HG02763 (cell line): ENCODE measurements around the gene CEP57L1.
"Not testable (repeated sequence)": the region's sequence is repeated elsewhere in the genome, so short reads cannot be mapped to it uniquely, and the experiment has no call there.

Experiments used
- ATAC-seq: cut with Tn5 transposase; IDR thresholded peaks from one replicate; pipeline ENCODE4 v1.9.1; 2021; ENCODE audit warnings: mild to moderate bottlenecking, moderate library complexity; ENCODE audit not compliant: unreplicated experiment

The CEP57L1 gene

DNA sequence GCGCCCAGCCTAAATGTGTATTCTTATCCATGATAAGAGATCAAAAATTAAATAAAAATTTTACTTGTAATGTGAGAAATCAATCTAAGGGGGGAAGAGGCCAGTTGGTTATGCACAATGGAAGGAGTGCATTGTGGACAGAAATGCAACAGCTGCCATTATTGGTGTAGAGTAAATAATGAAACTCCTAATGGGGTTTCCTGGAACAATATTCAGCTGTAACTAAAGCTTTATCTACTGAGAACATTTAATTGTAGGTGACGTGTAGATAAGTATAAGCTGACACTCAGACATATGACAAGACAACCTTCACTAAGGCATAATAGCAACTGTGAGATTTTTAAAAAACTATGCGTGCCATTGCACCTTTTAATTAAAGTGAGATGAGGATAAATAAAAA lies 71.4 kb downstream of the CEP57L1 start:
- ATAC-seq, result no peak

DNA sequence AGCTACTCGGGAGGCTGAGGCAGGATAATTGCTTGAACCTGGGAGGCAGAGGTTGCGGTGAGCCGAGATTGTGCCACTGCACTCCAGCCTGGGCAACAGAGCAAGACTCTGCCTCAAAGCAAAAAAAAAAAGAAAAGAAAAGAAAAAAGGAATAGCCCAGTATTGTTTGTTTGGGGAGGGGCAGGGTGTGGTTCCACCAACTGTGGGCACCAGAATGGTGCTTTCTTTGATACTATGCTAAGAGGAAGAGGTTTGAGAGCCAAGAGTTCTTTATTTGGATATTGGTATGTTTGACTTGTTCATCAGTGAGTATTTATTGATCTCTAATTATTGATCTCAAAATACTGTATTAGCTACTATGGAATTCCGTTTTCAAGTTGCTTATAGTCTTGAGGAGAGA lies 72.3 kb downstream of the CEP57L1 start:
- no peak for ATAC-seq

DNA sequence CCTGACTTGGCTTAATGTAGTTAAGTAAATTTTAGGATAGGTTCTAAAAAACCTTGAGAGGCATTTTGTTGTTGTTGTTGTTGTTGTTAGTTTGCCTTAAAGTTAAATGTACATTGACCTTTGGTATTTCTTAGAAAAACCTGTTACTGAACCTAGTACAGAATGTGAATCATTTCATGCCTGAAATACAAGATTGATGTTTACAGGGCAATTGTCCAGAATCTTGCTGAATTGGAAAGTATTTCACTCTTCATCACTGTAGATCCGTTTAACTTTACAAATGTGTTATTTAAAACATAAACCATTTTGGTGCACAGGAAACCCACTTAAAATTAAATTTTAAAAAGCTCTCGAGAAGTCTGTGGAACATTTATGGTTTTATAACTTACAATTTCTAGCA lies 75.0 kb downstream of the CEP57L1 start:
- ATAC-seq, result no peak

DNA sequence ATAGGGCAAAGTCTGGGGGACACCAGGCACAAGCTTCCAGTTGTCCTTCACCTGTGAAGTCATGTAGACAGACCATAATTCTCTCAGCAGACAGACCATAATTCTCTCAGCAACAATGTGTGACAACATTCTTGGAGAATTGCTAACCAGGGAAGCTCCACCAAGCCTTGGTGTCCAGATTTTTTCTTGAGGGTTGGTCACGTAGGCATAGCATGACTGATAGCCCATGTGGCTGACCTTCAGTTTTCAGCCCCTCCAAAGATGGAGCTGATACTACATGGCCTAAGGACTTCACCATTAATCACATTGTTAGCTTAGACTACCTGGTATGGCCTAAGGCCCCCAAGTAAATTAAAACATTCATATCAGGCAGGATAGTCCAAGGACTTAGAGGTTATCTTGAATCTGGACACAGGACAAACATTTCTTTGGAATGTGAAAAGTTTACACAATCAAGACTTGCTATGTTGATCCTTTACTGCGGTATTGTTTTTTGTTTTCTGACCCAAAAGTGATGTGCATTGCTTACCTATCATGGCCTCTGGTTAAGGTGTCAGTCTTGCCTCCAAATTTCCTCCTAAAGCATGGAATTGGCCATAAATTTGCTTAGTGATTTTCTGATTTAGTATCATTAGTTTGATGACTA lies 76.9 kb downstream of the CEP57L1 start:
- ATAC-seq, result no peak

DNA sequence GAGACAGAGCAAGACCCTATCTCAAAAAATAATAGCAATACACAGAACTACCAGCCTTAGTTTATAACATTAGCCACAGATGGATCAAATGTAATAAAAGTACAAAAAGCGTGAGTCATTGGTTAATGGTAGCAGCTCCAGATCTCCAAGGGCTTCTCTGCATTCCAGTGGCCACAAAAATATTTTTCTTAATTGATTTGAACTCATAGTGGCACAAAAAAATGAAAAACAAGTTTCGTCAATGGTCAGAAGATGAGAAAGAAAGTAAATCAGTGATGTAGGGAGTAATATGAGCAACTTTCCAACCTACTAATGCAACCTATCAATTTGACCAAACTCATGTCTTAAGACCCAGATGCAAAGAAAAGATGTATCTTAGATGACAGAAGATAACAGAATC lies 79.6 kb downstream of the CEP57L1 start:
- ATAC-seq, result no peak

DNA sequence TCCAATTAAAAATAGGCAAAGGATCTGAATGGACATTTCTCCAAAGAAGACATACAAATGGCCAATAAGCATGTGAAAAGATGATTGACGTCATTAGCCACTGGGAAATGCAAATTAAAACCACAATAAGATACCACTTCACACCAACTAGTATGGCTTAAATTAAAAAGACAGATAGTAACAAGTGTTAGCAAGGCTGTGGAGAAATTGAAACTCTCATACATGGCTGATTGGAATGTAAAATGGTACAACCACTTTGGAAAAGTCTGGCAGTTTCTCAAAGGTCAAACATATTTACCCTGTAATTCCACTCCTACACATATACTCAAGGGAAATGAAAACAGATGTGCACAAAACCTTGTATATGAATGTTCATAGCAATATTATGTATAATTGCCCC lies 83.6 kb downstream of the CEP57L1 start:
- ATAC-seq, result no peak

DNA sequence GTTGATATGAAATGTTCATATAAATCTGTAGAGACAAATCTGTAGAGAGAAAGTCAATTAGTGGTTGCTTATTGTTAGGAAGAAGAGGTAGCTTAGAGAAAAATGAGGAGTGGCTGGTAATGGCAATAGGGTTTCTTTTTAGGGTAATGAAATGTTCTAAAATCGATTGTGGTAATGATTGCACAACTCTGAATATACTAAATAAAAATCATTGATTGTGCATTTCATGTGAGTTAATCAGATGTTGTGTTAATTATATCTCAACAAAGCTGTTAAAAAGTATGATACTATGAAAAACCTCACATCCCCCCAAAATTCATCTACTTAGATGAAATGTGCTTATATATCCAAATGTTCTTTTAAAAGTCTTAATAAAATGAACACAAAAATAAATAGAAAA lies 84.2 kb downstream of the CEP57L1 start:
- no peak for ATAC-seq

DNA sequence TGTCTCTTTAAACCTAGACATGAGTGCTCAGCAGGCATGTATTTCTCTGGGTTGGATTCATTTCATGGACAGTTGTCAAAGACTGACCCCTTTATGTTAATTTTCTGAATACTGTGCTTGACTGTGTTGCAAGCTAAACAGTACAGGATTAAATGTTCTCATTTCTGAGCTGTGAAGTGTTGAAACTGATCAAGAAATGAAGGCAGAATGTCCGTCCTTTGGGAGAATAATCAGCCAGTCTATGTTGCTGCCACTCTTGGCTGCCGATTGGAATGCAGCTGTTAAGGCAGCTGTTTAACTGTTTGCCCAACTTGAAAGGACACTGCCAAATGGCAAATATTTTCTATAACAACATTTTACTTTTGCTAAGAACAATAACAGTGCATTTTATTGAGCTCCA lies 87.3 kb downstream of the CEP57L1 start:
- no peak for ATAC-seq

DNA sequence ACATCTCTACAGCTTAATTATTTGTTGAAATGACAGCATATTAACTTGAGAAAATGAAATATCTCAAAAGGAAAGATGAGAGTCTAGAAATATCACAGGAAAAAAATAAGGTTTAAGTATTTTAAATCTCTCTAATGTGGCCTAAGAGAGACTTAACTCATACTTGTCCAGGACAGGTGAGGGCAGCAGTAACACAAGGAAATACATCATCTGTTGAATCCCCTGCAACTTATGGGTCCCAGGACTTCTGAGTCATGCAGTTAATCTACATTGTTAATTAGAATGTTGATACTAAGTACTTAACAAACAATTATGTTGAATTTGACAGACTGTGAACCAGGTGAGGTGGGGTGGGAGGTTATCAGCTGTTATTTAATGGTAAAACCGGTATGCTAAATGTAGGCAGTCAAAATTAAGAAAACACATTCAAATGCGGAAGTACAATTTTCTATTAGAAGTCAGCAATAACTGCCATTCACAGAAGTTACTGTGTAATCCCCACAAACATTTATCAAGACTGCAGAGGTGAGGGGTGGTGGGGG lies 87.9 kb downstream of the CEP57L1 start:
- no peak for ATAC-seq

DNA sequence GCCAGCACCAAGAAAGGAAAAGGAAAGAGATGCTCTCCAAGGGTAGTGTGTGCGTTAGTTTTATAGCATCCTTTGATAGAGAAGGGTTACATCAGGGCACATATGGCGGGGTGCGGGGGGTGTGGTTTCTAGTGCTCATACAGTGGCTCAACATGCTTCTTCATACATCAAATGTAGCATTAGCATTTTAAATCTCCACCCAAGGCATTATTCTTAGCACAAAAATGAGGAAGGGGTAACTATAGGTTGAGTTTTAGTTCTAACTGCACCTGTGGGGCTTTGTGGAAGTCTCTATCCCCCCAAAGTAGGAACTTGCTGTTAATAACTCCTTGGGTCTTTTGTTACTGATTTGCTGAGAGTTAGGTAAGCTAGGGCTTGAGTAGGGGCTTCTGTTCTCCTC lies 89.3 kb downstream of the CEP57L1 start:
- ATAC-seq, result no peak

DNA sequence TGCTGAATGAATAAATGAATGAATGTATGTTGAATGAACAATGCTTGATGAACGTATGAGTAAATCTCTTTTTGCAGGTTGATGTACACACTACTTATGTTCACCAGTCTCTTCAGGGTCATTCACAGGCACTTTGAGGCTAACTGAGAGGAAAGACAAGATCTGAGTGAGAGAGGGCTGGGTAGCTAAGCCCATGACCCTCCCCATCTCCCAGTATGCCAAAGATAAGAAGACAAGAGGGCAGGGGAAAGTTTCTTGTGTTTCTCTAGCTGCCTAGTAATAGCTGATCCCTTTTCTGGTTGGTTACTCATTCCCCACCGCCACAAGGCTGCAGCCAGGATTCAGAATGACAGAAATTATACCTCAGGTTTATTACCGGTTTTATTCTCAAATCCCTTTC lies 90.7 kb downstream of the CEP57L1 start:
- ATAC-seq, result no peak

DNA sequence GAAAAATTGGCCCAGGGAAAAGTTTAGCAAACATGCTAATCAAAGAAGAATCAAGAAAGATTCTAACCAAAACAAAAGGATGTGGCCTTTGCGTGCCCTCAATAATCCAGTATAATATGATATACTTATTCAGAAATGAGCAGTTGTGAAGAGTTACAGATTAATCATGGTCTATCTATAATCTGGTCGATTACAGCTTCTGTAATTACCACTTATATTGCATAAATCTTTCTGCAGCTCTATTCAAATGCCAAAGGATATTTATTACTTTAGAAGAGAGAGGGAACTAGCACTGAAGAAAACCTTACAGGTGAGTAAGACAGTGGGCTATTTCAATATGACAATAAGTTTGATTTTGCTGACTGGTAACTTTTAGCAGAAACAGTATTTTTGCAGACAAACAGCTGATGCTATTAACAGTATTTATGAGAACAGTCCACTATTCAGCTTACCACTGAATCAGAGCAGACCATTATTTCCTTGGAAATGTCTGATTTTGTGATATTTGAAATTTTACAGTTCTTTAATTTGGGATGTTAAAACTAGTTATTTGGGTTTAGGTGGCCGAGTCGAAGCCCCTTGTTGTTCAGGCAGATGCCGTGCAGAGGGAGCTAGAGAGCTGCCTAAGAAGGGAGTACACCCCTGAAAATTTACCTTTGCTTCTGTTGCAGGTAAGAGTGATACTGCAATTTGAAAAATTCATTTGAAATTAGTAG lies 92.2 kb downstream of the CEP57L1 start:
- no peak for ATAC-seq

DNA sequence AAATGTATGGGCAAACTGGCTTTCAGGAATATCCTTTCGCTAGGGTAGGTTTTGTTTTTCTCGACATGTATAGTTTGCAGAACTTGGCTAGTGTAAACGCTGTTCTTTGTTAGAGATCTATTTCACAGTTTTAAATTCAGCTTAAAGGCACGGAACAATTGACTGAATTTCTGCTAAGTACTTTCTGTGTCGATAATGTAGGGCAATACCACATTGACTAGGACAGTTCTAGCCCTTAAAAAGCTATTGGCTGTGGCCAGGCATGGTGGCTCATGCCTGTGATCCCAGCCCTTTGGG lies 92.8 kb downstream of the CEP57L1 start:
- no peak for ATAC-seq

DNA sequence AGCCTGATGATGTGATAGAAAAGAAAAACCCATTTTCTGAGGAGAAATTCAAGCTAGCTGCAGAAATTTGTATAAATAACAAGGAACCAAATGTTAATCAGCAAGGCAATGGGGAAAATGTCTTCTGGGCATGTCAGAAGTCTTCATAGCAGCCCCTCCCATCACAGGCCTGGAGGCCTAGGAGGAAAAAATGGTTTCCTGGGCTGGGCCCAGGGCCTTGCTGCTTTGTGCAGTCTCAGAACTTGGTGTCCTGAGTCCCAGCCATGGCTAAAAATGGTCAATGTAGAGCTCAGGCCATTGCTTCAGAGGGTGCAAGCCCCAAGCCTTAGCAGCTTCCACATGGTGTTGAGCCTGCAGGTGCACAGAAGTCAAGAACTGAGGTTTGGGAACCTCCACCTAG lies 96.1 kb downstream of the CEP57L1 start:
- ATAC-seq, result not testable (repeated sequence)

DNA sequence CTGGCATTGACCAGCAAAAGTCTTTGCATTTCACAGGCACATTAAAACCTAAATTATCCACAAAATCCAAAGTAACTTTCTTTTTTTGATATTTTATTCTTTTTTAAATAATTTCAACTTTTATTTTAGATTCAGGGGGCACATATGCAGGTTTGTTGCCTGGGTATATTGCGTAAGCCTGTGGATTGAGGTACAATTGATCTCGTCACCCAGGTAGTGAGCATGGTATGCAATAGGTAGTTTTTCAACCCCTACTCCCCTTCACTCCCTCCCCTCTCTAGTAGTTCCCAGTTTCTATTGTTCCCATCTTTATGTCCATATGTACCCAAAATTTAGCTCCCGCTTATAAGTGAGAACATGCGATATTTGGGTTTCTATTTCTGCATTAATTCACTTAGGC lies 97.6 kb downstream of the CEP57L1 start:
- ATAC-seq, result no peak

DNA sequence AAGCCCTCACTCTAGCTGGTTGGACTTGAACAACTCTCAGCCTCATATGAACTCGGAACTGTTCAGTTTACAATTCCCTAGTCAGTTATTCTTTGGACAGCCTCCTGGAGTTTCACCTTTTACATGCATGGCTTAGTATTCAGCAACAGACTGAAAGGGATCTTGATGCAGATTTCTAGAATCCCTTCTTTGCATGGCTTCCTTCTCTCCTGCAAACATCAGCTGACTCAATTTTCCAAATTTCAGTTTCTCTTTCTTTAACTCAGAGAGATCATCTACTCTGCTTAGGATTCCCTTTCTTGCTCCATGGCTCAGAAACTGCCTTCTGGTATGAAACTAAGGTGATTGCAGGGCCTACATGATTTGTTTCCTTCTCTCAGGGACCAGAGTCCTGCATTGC lies 99.6 kb downstream of the CEP57L1 start:
- no peak for ATAC-seq

DNA sequence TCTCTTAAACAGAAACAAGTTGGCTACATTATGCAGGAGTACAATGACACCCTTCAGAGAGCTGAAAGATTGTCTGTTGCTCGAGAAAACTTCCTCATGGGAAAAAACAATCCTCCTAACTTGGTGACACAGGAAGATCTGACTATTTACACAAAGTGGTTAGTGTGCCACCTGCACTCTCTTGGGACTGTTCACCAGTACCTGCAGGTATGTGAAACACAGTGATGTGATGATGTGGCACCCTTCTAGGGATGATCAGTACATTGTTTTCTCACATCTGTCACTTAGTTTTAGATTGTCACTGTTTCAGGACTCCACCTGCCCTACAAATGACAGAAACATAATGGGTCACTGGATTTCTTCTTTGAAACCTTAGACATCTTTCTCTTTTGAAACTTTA lies 101.8 kb downstream of the CEP57L1 start:
- no peak for ATAC-seq

DNA sequence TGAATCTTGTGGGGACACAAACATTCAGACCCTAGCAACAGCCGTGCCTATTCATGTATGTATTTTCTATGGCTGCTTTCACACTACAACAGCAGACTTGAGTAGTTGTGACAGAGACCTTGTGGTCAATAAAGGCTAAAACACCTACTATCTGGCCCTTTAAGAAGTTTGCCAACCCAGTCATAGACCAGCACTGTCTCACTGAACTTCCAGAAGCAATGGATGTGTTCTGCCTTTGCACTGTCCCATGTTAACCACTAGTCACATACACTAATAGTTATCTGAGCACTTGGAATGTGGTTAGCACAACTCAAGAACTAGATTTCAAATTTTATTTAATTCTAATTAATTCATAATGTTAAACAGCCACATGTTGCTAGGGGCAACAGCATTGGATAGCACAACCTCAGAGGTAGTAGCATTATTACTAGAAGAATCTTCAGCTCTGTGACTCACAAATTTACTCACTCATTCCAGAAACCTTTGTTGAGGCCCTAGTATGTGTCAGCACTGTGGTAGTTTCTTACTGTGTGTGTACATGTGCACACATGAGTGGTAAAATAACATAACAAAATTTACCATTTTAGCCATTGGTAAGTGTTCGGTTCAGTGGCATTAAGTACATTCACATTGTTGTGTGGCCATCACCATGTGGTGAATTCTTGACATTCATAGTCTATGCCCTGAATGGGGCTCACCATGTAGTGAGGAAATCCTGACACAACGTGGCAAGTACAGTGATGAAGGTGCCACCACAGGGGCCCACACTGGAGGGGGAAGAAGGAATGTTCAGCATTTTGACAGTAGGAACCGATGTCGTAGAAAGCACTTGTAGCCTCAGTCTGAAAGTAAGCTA lies 107.3 kb downstream of the CEP57L1 start:
- ATAC-seq, result no peak

DNA sequence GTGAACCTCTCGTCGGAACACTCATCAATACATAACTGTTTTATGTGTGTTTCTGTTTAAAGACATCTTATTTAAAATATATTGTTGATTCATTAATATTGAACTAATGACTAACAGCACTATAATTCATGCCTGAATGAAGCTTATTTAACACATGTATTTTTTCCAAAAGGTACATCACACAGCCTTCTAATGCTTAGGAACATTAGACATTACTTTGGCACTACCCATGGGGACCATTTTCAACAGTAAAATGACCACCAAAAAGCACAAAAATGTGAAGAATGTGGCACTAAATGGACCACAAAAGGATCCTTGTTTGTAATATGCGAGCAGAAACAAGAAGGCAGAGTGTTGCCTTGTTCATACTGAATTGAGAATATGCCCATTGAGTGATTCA lies 109.2 kb downstream of the CEP57L1 start:
- ATAC-seq, result no peak

DNA sequence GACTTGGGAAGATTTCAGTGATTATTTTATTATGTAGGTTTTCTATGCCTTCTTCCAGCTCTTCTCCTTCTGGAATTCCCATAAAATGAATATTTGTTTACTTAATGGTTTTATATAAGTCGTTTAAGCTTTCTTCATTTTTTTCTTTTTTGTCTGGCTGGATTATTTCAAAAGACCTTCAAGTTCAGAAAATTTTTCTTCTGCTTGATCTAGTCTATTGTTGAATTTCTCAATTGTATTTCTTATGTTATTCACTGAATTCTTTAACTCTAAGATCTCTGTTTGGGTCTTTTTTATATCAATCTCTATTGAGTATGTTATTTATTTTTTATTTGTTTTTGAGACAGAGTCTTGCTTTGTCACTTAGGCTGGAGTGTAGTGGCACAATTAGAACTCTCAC lies 117.4 kb downstream of the CEP57L1 start:
- no peak for ATAC-seq
